Loucy (cell line): Measurements from ENCODE around the gene GATB.

Experiments used
- H2AFZ ChIP-seq: fragments of 200-600 bp; sonication (generic); 2 replicates; pipeline ENCODE4 v1.6.0; 2016; ENCODE audit warnings: antibody characterized with exemption, mild to moderate bottlenecking, low read length, moderate library complexity
- H3F3A ChIP-seq: fragments of 200-600 bp; 2 replicates; pipeline ENCODE4 v1.6.0; 2016; ENCODE audit warnings: antibody characterized with exemption, low read depth, mild to moderate bottlenecking
- H3K27me3 ChIP-seq: fragments of 200-600 bp; sonication (generic); 2 replicates; pipeline ENCODE4 v1.6.1; 2014; ENCODE audit warnings: low read length, mild to moderate bottlenecking; ENCODE audit not compliant: insufficient read depth, poor library complexity, severe bottlenecking
- H3K36me3 ChIP-seq: fragments of 200-600 bp; sonication (generic); 2 replicates; pipeline ENCODE4 v1.6.1; 2016; ENCODE audit warnings: low read length; ENCODE audit not compliant: insufficient read depth
- H3K4me1 ChIP-seq: fragments of 200-600 bp; sonication (generic); 2 replicates; pipeline ENCODE4 v1.5.1; 2014; ENCODE audit warnings: low read length, mild to moderate bottlenecking; ENCODE audit not compliant: insufficient read depth, poor library complexity, severe bottlenecking
- H3K4me2 ChIP-seq: fragments of 200-600 bp; sonication (generic); 2 replicates; pipeline ENCODE4 v1.6.0; 2014; ENCODE audit warnings: antibody characterized with exemption, low read length, low read depth, mild to moderate bottlenecking; ENCODE audit not compliant: poor library complexity, severe bottlenecking
- H3K4me3 ChIP-seq: fragments of 200-600 bp; sonication (generic); 2 replicates; pipeline ENCODE4 v1.5.1; 2014; ENCODE audit warnings: low read length, mild to moderate bottlenecking, mixed read lengths; ENCODE audit not compliant: poor library complexity, severe bottlenecking
- H3K79me2 ChIP-seq: fragments of 200-600 bp; sonication (generic); 2 replicates; pipeline ENCODE4 v1.6.1; 2014; ENCODE audit warnings: low read length; ENCODE audit not compliant: insufficient read depth
- H3K9ac ChIP-seq: fragments of 200-600 bp; sonication (generic); 2 replicates; pipeline ENCODE4 v1.6.0; 2014; ENCODE audit warnings: mild to moderate bottlenecking, low read depth, low read length, moderate library complexity; ENCODE audit not compliant: poor library complexity, severe bottlenecking
- H3K9me2 ChIP-seq: fragments of 200-600 bp; sonication (generic); replicated peaks from 2 replicates; pipeline ENCODE4 v1.6.1; 2016; ENCODE audit warnings: low read depth, low read length, mixed read lengths
- H3K9me3 ChIP-seq: fragments of 200-600 bp; sonication (generic); 2 replicates; pipeline ENCODE4 v1.6.1; 2014; ENCODE audit warnings: mild to moderate bottlenecking, antibody characterized with exemption, low read length, low read depth; ENCODE audit not compliant: insufficient read depth
- H4K20me1 ChIP-seq: fragments of 200-600 bp; sonication (generic); 2 replicates; pipeline ENCODE4 v1.6.0; 2014; ENCODE audit warnings: antibody characterized with exemption, low read length, mild to moderate bottlenecking; ENCODE audit not compliant: insufficient read depth, poor library complexity, severe bottlenecking
- CTCF ChIP-seq: fragments of 200-600 bp; sonication (generic); conservative IDR thresholded peaks from 2 replicates; pipeline ENCODE4 v1.5.1; 2014; ENCODE audit warnings: mild to moderate bottlenecking, antibody characterized with exemption, low read length
- EZH2phosphoT487 ChIP-seq: fragments of 200-600 bp; IDR thresholded peaks from 2 replicates; pipeline ENCODE4 v1.6.1; 2018; ENCODE audit warnings: antibody characterized with exemption, mild to moderate bottlenecking, moderate library complexity, borderline replicate concordance

GATB gene, protein sequence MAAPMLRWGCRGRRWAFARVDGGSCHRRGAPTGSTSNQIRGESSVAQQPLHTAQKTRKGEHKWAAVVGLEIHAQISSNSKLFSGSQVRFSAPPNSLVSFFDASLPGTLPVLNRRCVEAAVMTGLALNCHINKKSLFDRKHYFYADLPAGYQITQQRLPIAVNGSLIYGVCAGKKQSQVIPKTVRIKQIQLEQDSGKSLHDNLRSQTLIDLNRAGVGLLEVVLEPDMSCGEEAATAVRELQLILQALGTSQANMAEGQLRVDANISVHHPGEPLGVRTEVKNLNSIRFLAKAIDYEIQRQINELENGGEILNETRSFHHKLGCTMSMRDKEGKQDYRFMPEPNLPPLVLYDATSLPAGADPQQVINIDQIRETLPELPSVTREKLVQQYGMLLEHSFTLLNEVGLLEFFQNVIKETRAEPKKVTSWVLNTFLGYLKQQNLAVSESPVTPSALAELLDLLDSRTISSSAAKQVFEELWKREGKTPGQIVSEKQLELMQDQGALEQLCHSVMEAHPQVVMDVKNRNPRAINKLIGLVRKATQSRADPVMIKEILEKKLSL

GRCh38 chr4:151760712-151761661, at the start of gene GATB:
TSS of gene GATB (minus strand) at chr4:151761007. CDS start at chr4:151760982, 25 bp downstream.
- no peaks in the 10 kb centered on the region for H3K79me2 ChIP-seq
- peak within 1 kb of the TSS; percentile 69 for H3K9ac ChIP-seq
- H3F3A ChIP-seq: no peaks in the 10 kb centered on the region
- H3K36me3 ChIP-seq: no peaks in the 10 kb centered on the region
- H3K9me3 ChIP-seq: no peaks in the 10 kb centered on the region
- H3K4me2 ChIP-seq: peak within 1 kb of the TSS; percentile 95
- H3K4me3 ChIP-seq: peak within 1 kb of the TSS; percentile 99
- peak within 1 kb of the TSS; percentile 97 for H2AFZ ChIP-seq
- H3K4me1 ChIP-seq: peaks cover 10% of the 10 kb centered on the region
- no peaks in the 10 kb centered on the region for H3K9me2 ChIP-seq
- no peaks in the 10 kb centered on the region for H4K20me1 ChIP-seq
- H3K27me3 ChIP-seq: no peaks in the 10 kb centered on the region
- TF ChIP-seq CTCF (peak; percentile 58), EZH2phosphoT487 (no peak)

- H4K20me1 ChIP-seq: no peaks in the 10 kb centered on the region
- H3K4me3 ChIP-seq: no peak overlapping the region
- no peak overlapping the region for H2AFZ ChIP-seq
- no peaks in the 10 kb centered on the region for H3F3A ChIP-seq
- H3K4me1 ChIP-seq: no peaks in the 10 kb centered on the region
- H3K27me3 ChIP-seq: no peaks in the 10 kb centered on the region
- H3K9ac ChIP-seq: no peak overlapping the region
- H3K4me2 ChIP-seq: no peak overlapping the region
- H3K79me2 ChIP-seq: no peaks in the 10 kb centered on the region
- H3K9me3 ChIP-seq: no peaks in the 10 kb centered on the region
- no peaks in the 10 kb centered on the region for H3K36me3 ChIP-seq
- TF ChIP-seq CTCF (no peak), EZH2phosphoT487 (no peak)
- H3K9me2 ChIP-seq: no peaks in the 10 kb centered on the region
These were observed 49.7 kb upstream of the GATB start for GRCh38 chr4:151810476-151810875.

DNA sequence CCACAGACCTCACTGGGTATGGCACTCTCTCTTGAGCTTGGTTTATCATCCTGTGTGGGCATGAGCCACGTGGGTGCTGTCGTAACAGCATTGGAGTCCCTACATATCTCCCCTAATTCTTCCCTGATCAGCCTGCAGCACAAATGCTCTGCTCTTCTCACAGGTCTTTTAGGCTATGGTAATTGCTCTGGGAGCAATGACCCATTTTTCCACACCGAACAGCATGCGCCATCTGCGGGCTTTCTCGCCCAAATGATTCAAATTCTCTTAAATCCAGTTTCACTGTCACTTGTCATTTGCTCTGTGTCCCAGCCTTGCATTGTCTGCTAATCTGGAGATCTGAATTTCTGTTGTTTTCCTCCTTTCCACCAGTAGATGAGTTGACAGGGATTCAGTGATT, 48.9 kb upstream of the GATB start:
- no peak overlapping the region for H2AFZ ChIP-seq
- H3K9me3 ChIP-seq: no peaks in the 10 kb centered on the region
- no peaks in the 10 kb centered on the region for H3K4me1 ChIP-seq
- no peak overlapping the region for H3K4me3 ChIP-seq
- H4K20me1 ChIP-seq: no peaks in the 10 kb centered on the region
- H3K27me3 ChIP-seq: no peaks in the 10 kb centered on the region
- no peaks in the 10 kb centered on the region for H3K36me3 ChIP-seq
- no peak overlapping the region for H3K9ac ChIP-seq
- no peaks in the 10 kb centered on the region for H3F3A ChIP-seq
- TF ChIP-seq CTCF (no peak), EZH2phosphoT487 (no peak)
- no peaks in the 10 kb centered on the region for H3K79me2 ChIP-seq
- no peaks in the 10 kb centered on the region for H3K9me2 ChIP-seq
- H3K4me2 ChIP-seq: no peak overlapping the region
